CD4-positive, alpha-beta memory T cell (primary cell): ENCODE measurements around the gene SP6. TPM values are rescaled to one million over a fixed set of nuclear protein-coding genes. Genes with fewer than 3 reads are reported as not detected.

Experiments used
- CTCF ChIA-PET: fragments of 350-600 bp; sonication (Branson Sonifier 250); formaldehyde crosslinking; loops from one replicate; lab custom pipeline; 2021; ENCODE audit warnings: inconsistent platforms; ENCODE audit not compliant: partially characterized antibody; lab: Charles Lee
- POLR2A ChIA-PET: fragments of 350-600 bp; sonication (Branson Sonifier 250); formaldehyde crosslinking; loops from one replicate; lab custom pipeline; 2021; ENCODE audit not compliant: partially characterized antibody; lab: Charles Lee
- DNase-seq, 5 donors: peaks; one replicate each; pipeline versions ENCODE4 v3.0.0 to v3.0.0-alpha.2; 2020 to 2022; ENCODE audit warnings: mixed read lengths in 1 of 5
- H3K27ac ChIP-seq: one replicate; pipeline ENCODE4 v1.7.0; 2013; ENCODE audit warnings: low read depth, low read length
- H3K27me3 ChIP-seq: 2 replicates; pipeline ENCODE4 v1.7.0; 2013; ENCODE audit warnings: mild to moderate bottlenecking, low read length, moderate library complexity; ENCODE audit not compliant: insufficient read depth
- H3K36me3 ChIP-seq: 2 replicates; pipeline ENCODE4 v1.7.0; 2013; ENCODE audit warnings: mild to moderate bottlenecking, low read length, moderate library complexity; ENCODE audit not compliant: insufficient read depth
- H3K4me1 ChIP-seq: 2 replicates; pipeline ENCODE4 v1.7.0; 2013; ENCODE audit warnings: mild to moderate bottlenecking, low read length, moderate library complexity; ENCODE audit not compliant: insufficient read depth
- H3K4me3 ChIP-seq, 2 donors: one replicate each; pipeline ENCODE4 v1.7.0; 2013; ENCODE audit warnings: low read length in 2 of 2, mild to moderate bottlenecking in 1 of 2
- H3K9me3 ChIP-seq, 2 donors: one replicate each; pipeline ENCODE4 v1.7.0; 2013; ENCODE audit warnings: low read length in 2 of 2, control low read depth in 1 of 2; ENCODE audit not compliant: control insufficient read depth in 1 of 2
- H3K27ac Mint-ChIP-seq, 7 donors: one replicate each; pipeline ENCODE4 v1.8.0; 2020 to 2021; ENCODE audit warnings: mixed read lengths in 7 of 7, mild to moderate bottlenecking in 6 of 7, inconsistent platforms in 3 of 7, moderate library complexity in 3 of 7
- H3K27me3 Mint-ChIP-seq, 2 donors: one replicate each; pipeline ENCODE4 v1.8.0; 2020 to 2021; ENCODE audit warnings: mixed read lengths in 2 of 2
- H3K36me3 Mint-ChIP-seq, 2 donors: one replicate each; pipeline ENCODE4 v1.8.0; 2020 to 2021; ENCODE audit warnings: mixed read lengths in 2 of 2, inconsistent platforms in 1 of 2, mild to moderate bottlenecking in 1 of 2
- H3K4me1 Mint-ChIP-seq, 4 donors: one replicate each; pipeline ENCODE4 v1.8.0; 2020 to 2021; ENCODE audit warnings: mixed read lengths in 4 of 4, mild to moderate bottlenecking in 1 of 4
- H3K4me3 Mint-ChIP-seq, 8 donors: one replicate each; pipeline ENCODE4 v1.8.0; 2020 to 2021; ENCODE audit warnings: mixed read lengths in 8 of 8, mild to moderate bottlenecking in 7 of 8, moderate library complexity in 6 of 8, inconsistent platforms in 3 of 8
- H3K9me3 Mint-ChIP-seq, 8 donors: one replicate each; pipeline ENCODE4 v1.8.0; 2020 to 2021; ENCODE audit warnings: mixed read lengths in 8 of 8, mild to moderate bottlenecking in 5 of 8, inconsistent platforms in 3 of 8, moderate library complexity in 1 of 8
- intact Hi-C: fragments of 100-400 bp; cut with micrococcal nuclease; formaldehyde crosslinking; loops from one replicate; pipeline ENCODE4 v1.15.1; 2023
- polyA plus RNA-seq, 2 donors: library from polyadenylated mRNA; unstranded; fragments of 300-500 nt; fragmentation: Illumina TruSeq; gene quantifications; one replicate each; pipeline ENCODE4 v1.2.3, GENCODE V29; 2021
- total RNA-seq, 2 experiments: library from RNA; stranded (reverse); gene quantifications; one replicate each; pipeline ENCODE4 v1.2.3, GENCODE V29; 2021

The SP6 gene
- total and polyA plus RNA-seq, 4 experiments from 2014 or later, result not detected

DNA sequence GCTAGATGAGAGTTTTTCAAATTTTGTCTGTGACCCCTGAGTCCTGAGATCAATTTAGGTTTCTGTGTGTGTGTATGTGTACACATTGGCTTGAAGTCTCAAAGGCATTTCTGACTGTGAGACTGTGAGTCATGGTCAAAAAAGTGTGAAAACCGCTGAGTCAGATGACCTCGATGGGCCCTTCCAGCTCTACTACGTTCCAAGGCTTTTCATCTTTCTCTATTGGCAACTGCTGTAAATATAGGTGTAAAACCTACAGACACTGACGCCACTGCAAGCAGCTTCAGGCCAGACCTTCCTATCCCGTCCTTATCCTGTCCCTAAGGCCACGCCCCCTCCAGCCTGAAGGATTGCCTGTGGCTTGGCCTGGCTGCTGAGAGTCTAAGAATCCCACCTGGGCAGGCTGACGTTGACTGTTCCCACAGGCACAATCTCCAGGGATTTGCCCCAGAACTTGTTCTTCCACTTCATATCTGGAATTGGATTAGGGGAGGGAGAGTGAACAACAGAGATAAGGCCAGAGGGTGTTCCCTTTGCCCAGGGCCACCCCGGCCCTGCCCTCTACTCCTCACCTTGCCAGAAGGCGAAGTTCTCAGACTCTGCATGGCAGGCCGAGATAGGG is 40.7 kb downstream of the SP6 start:
- intact Hi-C loops, result no loop called here
- ChIA-PET CTCF (no interaction called here), POLR2A (interaction anchor here (1.0 kb wide), 1 partner anchor 85 kb away, joined by 4 read pairs; no protein-coding TSS in a partner anchor)
- Histone ChIP-seq H3K4me1 (no peaks in the 10 kb centered on the region), H3K9me3 (no peaks in the 10 kb centered on the region), H3K4me3 (no peak overlapping the region), H3K27me3 (no peaks in the 10 kb centered on the region), H3K36me3 (peaks cover 73% of the 10 kb centered on the region), H3K27ac (no peak overlapping the region)
- Mint-ChIP-seq H3K4me1 (peaks cover 0 to 8% (median 2%) of the 10 kb centered on the region in 4 donors), H3K27me3 (no peaks in the 10 kb centered on the region), H3K4me3 (no peak overlapping the region), H3K9me3 (no peaks in the 10 kb centered on the region), H3K36me3 (peaks cover 50 to 74% of the 10 kb centered on the region in 2 donors), H3K27ac (peak overlapping the region in 6 of 7 donors; percentile 8 to 89 (median 83))
- peak in 2 of 5 donors; percentile 26 to 55 for DNase-seq

DNA sequence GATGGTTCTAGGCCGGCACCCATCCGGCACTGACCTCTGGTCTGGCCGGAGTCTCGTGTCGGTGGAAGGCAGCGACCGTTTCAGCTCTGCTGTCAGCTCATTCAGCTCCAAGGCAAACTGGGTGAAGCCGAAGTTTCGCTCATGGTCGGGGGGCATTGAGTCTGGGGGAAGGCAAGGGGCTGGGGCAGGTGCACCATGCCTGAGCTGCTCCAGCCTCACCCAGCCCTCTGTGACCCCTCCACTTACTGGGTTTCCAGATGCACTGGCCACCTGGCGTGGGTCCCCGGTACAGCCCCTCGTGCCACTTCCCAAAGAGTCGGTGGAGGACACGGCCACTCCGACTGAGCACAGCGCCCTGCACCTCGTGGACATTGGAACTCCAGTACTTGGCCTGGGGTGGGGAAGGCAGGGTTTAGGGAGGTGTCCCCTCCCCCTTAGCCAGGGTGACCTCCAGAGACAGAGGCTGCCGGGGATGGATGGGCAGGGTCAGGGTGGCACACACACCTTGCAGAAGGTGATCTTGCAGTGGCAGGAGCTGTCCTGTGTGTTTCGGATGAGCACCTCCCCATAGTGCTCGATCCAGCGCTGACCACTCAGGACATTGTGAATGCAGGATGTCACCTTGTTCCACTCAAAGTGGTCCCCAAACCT is 42.0 kb downstream of the SP6 start:
- POLR2A ChIA-PET, result no interaction called here
- Histone ChIP-seq H3K36me3 (peaks cover 60% of the 10 kb centered on the region), H3K4me3 (no peak overlapping the region), H3K4me1 (no peaks in the 10 kb centered on the region), H3K9me3 (no peaks in the 10 kb centered on the region), H3K27me3 (no peaks in the 10 kb centered on the region), H3K27ac (no peak overlapping the region)
- DNase-seq, result no peak
- CTCF ChIA-PET, result no interaction called here
- H3K4me3 Mint-ChIP-seq, result no peak overlapping the region
- intact Hi-C loops, result no loop called here
- peaks cover 47 to 66% of the 10 kb centered on the region in 2 donors for H3K36me3 Mint-ChIP-seq
- peak overlapping the region in 1 of 7 donors; percentile 18 for H3K27ac Mint-ChIP-seq
- H3K4me1 Mint-ChIP-seq, result peaks cover 0 to 8% (median 2%) of the 10 kb centered on the region in 4 donors
- no peaks in the 10 kb centered on the region for H3K27me3 Mint-ChIP-seq
- H3K9me3 Mint-ChIP-seq, result no peaks in the 10 kb centered on the region

DNA sequence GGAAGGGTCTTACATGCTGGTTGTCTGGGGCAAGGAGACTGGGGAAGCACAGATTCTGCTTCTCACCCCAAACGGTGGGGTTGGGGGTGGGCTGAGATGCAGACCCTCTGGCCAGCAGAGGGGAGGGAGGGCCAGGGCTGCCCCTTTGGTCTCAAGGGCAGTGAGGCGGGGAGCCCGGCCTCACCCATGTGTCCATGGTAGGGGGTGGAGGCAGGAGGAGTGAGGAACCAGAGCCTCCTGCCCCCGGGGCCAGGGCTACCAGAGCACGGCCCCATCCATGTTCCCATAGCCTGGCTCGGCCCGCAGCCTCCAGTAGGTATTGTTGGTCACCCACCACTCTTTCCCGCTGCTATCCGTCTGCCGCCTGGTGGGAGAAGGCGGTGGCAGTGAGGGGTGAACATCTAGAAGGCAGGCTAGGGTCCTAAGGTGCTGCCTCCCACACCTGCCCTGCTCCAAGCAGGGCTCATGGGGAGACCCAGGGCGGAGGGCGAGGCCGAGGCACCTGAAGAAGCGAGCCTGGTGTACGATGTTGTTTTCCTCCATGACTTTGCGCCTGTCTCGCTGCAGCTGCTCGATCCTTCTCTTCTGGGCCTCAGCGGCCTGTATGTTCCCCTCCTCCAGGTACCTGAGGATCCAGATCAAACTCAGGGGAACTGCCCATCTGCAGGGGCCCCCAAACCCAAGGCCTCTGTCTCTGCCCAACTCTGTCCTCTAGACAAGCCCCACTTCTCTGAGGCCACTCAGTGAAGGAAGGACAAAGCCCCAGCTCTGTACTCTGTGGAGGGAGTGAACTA is 42.7 kb downstream of the SP6 start:
- no peak overlapping the region for H3K4me3 Mint-ChIP-seq
- Histone ChIP-seq H3K4me1 (no peaks in the 10 kb centered on the region), H3K4me3 (no peak overlapping the region), H3K27me3 (no peaks in the 10 kb centered on the region), H3K27ac (no peak overlapping the region), H3K9me3 (no peaks in the 10 kb centered on the region), H3K36me3 (peaks cover 58% of the 10 kb centered on the region)
- H3K9me3 Mint-ChIP-seq, result no peaks in the 10 kb centered on the region
- H3K36me3 Mint-ChIP-seq, result peaks cover 47 to 62% of the 10 kb centered on the region in 2 donors
- intact Hi-C loops, result no loop called here
- no peaks in the 10 kb centered on the region for H3K27me3 Mint-ChIP-seq
- peak overlapping the region in 1 of 7 donors; percentile 42 for H3K27ac Mint-ChIP-seq
- H3K4me1 Mint-ChIP-seq, result peaks cover 0 to 8% (median 2%) of the 10 kb centered on the region in 4 donors
- POLR2A ChIA-PET, result no interaction called here
- no peak for DNase-seq
- CTCF ChIA-PET, result no interaction called here

DNA sequence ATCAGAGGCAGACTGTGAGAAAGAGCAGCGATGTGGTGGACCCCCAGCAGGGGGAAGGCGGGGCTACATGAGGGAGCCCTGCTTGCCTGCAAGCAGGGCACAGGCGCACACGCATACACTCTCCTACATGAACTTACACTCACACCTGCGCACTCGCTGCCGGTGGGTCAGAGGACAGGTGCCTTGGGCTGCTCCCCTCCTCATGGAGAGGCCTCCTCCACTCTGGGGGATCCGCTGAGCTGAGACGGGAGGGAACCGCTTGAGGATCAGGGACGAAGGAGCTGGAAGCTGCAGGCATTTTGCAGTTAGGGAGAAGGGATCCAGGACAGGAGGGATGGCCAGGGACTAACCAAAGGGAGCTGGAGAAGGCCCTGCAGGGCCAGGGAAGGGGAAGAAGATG is 43.5 kb downstream of the SP6 start:
- Mint-ChIP-seq H3K4me3 (no peak overlapping the region), H3K4me1 (peaks cover 0 to 6% (median 2%) of the 10 kb centered on the region in 4 donors), H3K36me3 (peaks cover 39 to 54% of the 10 kb centered on the region in 2 donors), H3K27me3 (no peaks in the 10 kb centered on the region), H3K27ac (peak overlapping the region in 2 of 7 donors; percentile 8 to 74), H3K9me3 (no peaks in the 10 kb centered on the region)
- intact Hi-C loops, result no loop called here
- Histone ChIP-seq H3K27me3 (no peaks in the 10 kb centered on the region), H3K27ac (no peak overlapping the region), H3K36me3 (peaks cover 50% of the 10 kb centered on the region), H3K9me3 (no peaks in the 10 kb centered on the region), H3K4me3 (no peak overlapping the region), H3K4me1 (no peaks in the 10 kb centered on the region)
- POLR2A ChIA-PET, result no interaction called here
- CTCF ChIA-PET, result no interaction called here
- no peak for DNase-seq

DNA sequence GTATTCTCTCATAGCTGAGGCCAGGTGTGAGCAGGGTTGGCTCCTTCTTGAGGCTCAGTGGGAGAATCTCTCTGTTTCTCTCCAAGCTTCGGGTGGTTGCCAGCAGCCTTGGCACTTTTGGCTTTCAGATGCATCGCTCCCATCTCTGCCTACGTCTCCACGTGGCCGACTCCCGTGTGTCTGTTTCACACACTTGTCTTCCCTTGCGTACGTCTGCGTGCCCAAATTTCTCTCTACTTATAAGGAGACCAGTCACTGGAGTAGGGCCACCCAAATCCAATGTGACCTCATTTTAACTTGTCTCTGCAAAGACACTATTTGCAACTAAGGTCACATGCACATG is 44.1 kb downstream of the SP6 start:
- Histone ChIP-seq H3K4me1 (no peaks in the 10 kb centered on the region), H3K36me3 (peaks cover 45% of the 10 kb centered on the region), H3K27ac (no peak overlapping the region), H3K27me3 (no peaks in the 10 kb centered on the region), H3K4me3 (no peak overlapping the region), H3K9me3 (no peaks in the 10 kb centered on the region)
- ChIA-PET POLR2A (no interaction called here), CTCF (no interaction called here)
- Mint-ChIP-seq H3K9me3 (no peaks in the 10 kb centered on the region), H3K4me3 (no peak overlapping the region), H3K27me3 (no peaks in the 10 kb centered on the region), H3K4me1 (peaks cover 0 to 6% (median 2%) of the 10 kb centered on the region in 4 donors), H3K27ac (peak overlapping the region in 2 of 7 donors; percentile 8 to 24), H3K36me3 (peaks cover 34 to 49% of the 10 kb centered on the region in 2 donors)
- intact Hi-C loops, result no loop called here
- no peak for DNase-seq

DNA sequence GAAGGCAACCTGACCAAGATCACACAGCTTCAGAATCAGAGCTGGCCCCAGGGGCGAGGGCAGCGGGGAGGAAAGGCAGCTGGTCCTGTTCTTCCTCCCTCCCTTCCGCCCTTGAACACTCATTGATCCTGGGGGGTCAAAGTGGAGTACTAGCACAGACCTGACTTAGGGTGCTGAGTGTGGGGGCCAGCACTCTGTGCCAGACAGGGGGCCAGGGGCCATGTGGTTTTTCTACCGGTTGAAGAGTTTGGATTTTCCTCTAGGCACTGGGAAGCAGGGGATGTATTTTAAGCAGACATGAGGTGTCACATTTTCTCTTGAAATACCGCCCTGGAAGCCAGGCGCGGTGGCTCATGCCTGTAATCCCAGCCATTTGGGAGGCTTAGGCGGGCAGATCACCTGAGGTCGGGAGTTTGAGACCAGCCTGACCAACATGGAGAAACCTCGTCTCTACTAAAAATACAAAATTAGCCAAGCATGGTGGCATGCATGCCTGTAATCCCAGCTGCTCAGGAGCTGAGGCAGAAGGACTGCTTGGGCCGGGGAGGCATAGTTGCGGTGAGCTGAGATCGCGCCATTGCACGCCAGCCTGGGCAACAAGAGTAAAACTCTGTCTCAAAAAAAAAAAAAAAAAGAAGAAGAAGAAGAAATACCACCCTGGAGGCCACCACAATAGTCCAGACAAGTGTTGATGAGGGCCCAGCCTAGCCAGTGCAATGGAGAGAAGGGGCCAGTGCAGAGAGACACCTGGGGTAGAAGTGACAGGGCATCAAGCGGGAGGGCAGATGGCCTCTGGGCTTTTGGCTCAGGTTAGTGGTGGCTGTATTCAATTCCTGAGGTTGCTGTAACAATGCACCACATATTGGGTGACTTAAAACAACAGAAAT is 44.7 kb downstream of the SP6 start:
- intact Hi-C loops, result no loop called here
- Mint-ChIP-seq H3K36me3 (peaks cover 29 to 43% of the 10 kb centered on the region in 2 donors), H3K9me3 (no peaks in the 10 kb centered on the region), H3K27me3 (no peaks in the 10 kb centered on the region), H3K4me1 (peaks cover 0 to 5% (median 2%) of the 10 kb centered on the region in 4 donors), H3K4me3 (no peak overlapping the region), H3K27ac (peak overlapping the region in 1 of 7 donors; percentile 24)
- no peaks in the 10 kb centered on the region for H3K9me3 ChIP-seq
- ChIA-PET POLR2A (no interaction called here), CTCF (interaction anchor here (0.7 kb wide), 1 partner anchor 9 kb away, joined by 3 read pairs; no protein-coding TSS in a partner anchor)
- no peaks in the 10 kb centered on the region for H3K27me3 ChIP-seq
- no peak for DNase-seq
- H3K27ac ChIP-seq, result no peak overlapping the region
- peaks cover 39% of the 10 kb centered on the region for H3K36me3 ChIP-seq
- no peak overlapping the region for H3K4me3 ChIP-seq
- H3K4me1 ChIP-seq, result no peaks in the 10 kb centered on the region
